Keratinocyte (primary cell): ENCODE results near the gene GLTP. TPM values are rescaled to one million over a fixed set of nuclear protein-coding genes. Genes with fewer than 3 reads are reported as not detected.
A peak's percentile ranks its signal among the peaks of the same experiment; 100 is the strongest.

Experiments used
- DNase-seq: peaks from one replicate; pipeline ENCODE4 v3.0.0-alpha.2; 2011; ENCODE audit warnings: low read depth, missing footprints, low spot score
- FAIRE-seq: peaks from 2 replicates; lab custom pipeline; 2011; peaks lifted over from hg19 to GRCh38; lab: Jason Lieb, UNC
- H2AFZ ChIP-seq: 2 replicates; pipeline ENCODE4 v1.6.0; 2012; ENCODE audit warnings: low read length, control low read depth, inconsistent platforms; ENCODE audit not compliant: control insufficient read depth
- H3K27ac ChIP-seq: 2 replicates; pipeline ENCODE4 v1.5.1; 2011; ENCODE audit warnings: low read length; ENCODE audit not compliant: control insufficient read depth, insufficient read depth
- H3K27me3 ChIP-seq: 3 replicates; pipeline ENCODE4 v1.6.0; 2011; ENCODE audit warnings: low read length; ENCODE audit not compliant: control insufficient read depth, insufficient read depth; ENCODE audit errors: extremely low read depth
- H3K36me3 ChIP-seq, 2 experiments: 2 replicates in 1 of 2; 3 replicates in 1 of 2; pipeline ENCODE4 v1.5.1; 2011; ENCODE audit warnings: low read length in 2 of 2, mild to moderate bottlenecking in 1 of 2; ENCODE audit not compliant: control insufficient read depth in 2 of 2, insufficient read depth in 2 of 2; ENCODE audit errors: extremely low read depth in 1 of 2
- H3K4me1 ChIP-seq: 3 replicates; pipeline ENCODE4 v1.5.1; 2011; ENCODE audit warnings: low read length; ENCODE audit not compliant: control insufficient read depth, insufficient read depth; ENCODE audit errors: extremely low read depth
- H3K4me2 ChIP-seq: 3 replicates; pipeline ENCODE4 v1.6.0; 2011; ENCODE audit warnings: low read depth, low read length; ENCODE audit not compliant: control insufficient read depth, insufficient read depth; ENCODE audit errors: extremely low read depth
- H3K4me3 ChIP-seq, 3 experiments: fragments of 200-600 bp in 1 of 3; sonication (generic) in 1 of 3; 2 replicates in 2 of 3; 3 replicates in 1 of 3; pipeline ENCODE4 v1.5.1; 2011 to 2016; ENCODE audit warnings: low read length in 3 of 3, mild to moderate bottlenecking in 3 of 3, control low read depth in 2 of 3, inconsistent platforms in 1 of 3, low read depth in 1 of 3, mixed read lengths in 1 of 3, mixed run types in 1 of 3, moderate library complexity in 1 of 3; ENCODE audit not compliant: control insufficient read depth in 2 of 3, insufficient read depth in 2 of 3; ENCODE audit errors: extremely low read depth in 1 of 3
- H3K79me2 ChIP-seq: 2 replicates; pipeline ENCODE4 v1.6.0; 2012; ENCODE audit warnings: low read length; ENCODE audit not compliant: control insufficient read depth, insufficient read depth
- H3K9ac ChIP-seq: 3 replicates; pipeline ENCODE4 v1.6.0; 2011; ENCODE audit warnings: low read length; ENCODE audit not compliant: control insufficient read depth, insufficient read depth; ENCODE audit errors: extremely low read depth
- H3K9me1 ChIP-seq: 3 replicates; pipeline ENCODE4 v1.6.0; 2011; ENCODE audit warnings: low read length; ENCODE audit not compliant: control insufficient read depth, insufficient read depth; ENCODE audit errors: extremely low read depth
- H3K9me3 ChIP-seq: 2 replicates; pipeline ENCODE4 v1.5.1; 2012; ENCODE audit warnings: low read depth, low read length; ENCODE audit not compliant: control insufficient read depth
- H4K20me1 ChIP-seq: 3 replicates; pipeline ENCODE4 v1.6.0; 2011; ENCODE audit warnings: low read length; ENCODE audit not compliant: control insufficient read depth, insufficient read depth; ENCODE audit errors: extremely low read depth
- EZH2 ChIP-seq: IDR thresholded peaks from one replicate; pipeline ENCODE4 v1.6.1; 2012; ENCODE audit warnings: inconsistent platforms, mild to moderate bottlenecking, low read length, moderate library complexity
- dilution Hi-C: fragments of 300-500 bp; cut with MboI; formaldehyde crosslinking; loops from one replicate; pipeline ENCODE4 v1.7.0; 2020; ENCODE audit warnings: low sequenced_read_pairs; ENCODE audit not compliant: extremely low pct_ligation_motif_present
- polyA plus RNA-seq, 5 experiments: library from polyadenylated mRNA; depleted of rRNA in 3 of 5; stranded (reverse) in 3 of 5; stranded (forward) in 1 of 5; unstranded in 1 of 5; fragments of >200 nt; gene quantifications; 1 replicate in 1 of 5; 2 replicates in 3 of 5; 3 replicates in 1 of 5; pipeline versions ENCODE4 v1.2.1 to v1.2.3, GENCODE V29; 2011 to 2012; ENCODE audit warnings: missing spikeins in 2 of 5, low read depth in 1 of 5, low replicate concordance in 1 of 5
- TF ChIP-seq, protein P1 (sequence below), 3 experiments: IDR thresholded peaks in 1 of 3; conservative IDR thresholded peaks in 1 of 3; optimal IDR thresholded peaks in 1 of 3; 2 replicates in 2 of 3; 3 replicates in 1 of 3; pipeline versions ENCODE3 to v1.5.1; 2011; ENCODE audit warnings: low read length in 3 of 3, mild to moderate bottlenecking in 3 of 3, moderate library complexity in 2 of 3, control low read depth in 1 of 3, inconsistent platforms in 1 of 3; ENCODE audit not compliant: insufficient read depth in 2 of 3; ENCODE audit errors: extremely low read depth in 1 of 3

GLTP gene
- polyA plus RNA-seq, 1 donor (not counting 4 experiments of a cell fraction or from before 2014, with no cell fraction given): 54.6 TPM

DNA sequence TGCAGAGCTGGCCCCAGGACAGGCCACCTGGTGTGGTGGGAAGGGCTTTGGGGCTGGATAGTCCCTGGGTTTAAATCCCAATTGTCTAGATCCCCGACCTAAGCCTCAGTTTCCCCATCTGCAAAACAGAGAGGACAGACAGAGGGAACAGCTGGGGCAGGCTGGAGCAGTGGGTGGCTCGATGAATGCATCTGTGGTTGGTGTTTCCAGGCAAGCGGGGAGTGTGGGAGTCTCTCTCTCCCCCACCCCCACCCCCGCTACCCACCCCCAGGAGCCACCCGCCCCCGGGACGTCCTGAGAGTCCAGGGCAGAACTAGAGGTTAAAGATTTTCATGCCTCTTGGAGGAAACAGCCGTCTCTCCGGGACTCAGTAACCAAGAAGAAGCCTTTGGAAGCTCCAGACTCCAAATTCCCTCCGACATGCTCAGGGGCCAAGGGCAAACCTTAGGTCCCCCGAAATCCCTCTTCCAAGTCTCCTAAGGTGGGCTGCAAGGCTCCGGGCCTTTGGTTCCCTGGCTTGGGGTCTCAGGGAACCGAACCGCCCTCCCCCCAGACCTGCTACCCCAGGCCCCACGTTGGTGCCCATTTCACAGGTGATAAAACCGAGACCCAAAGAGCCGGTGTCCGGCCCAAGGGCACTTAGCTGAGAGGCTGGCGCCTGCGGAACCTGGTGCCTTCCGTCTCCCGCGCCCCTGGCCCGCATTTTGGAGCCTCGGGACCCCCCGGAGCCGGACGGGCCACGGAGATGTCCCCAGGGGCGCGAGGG, 47.6 kb downstream of the GLTP start:
- dilution Hi-C loops: no loop called here
- TF ChIP-seq, protein P1, sequence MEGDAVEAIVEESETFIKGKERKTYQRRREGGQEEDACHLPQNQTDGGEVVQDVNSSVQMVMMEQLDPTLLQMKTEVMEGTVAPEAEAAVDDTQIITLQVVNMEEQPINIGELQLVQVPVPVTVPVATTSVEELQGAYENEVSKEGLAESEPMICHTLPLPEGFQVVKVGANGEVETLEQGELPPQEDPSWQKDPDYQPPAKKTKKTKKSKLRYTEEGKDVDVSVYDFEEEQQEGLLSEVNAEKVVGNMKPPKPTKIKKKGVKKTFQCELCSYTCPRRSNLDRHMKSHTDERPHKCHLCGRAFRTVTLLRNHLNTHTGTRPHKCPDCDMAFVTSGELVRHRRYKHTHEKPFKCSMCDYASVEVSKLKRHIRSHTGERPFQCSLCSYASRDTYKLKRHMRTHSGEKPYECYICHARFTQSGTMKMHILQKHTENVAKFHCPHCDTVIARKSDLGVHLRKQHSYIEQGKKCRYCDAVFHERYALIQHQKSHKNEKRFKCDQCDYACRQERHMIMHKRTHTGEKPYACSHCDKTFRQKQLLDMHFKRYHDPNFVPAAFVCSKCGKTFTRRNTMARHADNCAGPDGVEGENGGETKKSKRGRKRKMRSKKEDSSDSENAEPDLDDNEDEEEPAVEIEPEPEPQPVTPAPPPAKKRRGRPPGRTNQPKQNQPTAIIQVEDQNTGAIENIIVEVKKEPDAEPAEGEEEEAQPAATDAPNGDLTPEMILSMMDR (optimal IDR thresholded peaks at IDR 0.05 in 1 of 3, IDR thresholded peaks at IDR 0.05 in 1 of 3, conservative IDR thresholded peaks at IDR 0.05 in 1 of 3; ENCODE audit: extremely low read depth in 1 of 3, insufficient read depth in 2 of 3, low read length in 3 of 3): no peak
- TF ChIP-seq EZH2: no peak
- FAIRE-seq (no peak), DNase-seq (no peak)
- no peaks in the 10 kb centered on the region for H3K9me1 ChIP-seq
- H3K9me3 ChIP-seq: no peaks in the 10 kb centered on the region
- peak overlapping the region; percentile 58 for H3K4me2 ChIP-seq
- no peak overlapping the region for H2AFZ ChIP-seq
- peaks cover 5% of the 10 kb centered on the region for H3K4me1 ChIP-seq
- peak overlapping the region; percentile 27 to 57 (median 31) for H3K4me3 ChIP-seq
- peaks cover 12% of the 10 kb centered on the region for H3K27me3 ChIP-seq
- peak overlapping the region; percentile 56 for H3K9ac ChIP-seq
- no peaks in the 10 kb centered on the region for H3K79me2 ChIP-seq
- H3K27ac ChIP-seq: no peak overlapping the region
- no peaks in the 10 kb centered on the region for H4K20me1 ChIP-seq
- H3K36me3 ChIP-seq: no peaks in the 10 kb centered on the region

DNA sequence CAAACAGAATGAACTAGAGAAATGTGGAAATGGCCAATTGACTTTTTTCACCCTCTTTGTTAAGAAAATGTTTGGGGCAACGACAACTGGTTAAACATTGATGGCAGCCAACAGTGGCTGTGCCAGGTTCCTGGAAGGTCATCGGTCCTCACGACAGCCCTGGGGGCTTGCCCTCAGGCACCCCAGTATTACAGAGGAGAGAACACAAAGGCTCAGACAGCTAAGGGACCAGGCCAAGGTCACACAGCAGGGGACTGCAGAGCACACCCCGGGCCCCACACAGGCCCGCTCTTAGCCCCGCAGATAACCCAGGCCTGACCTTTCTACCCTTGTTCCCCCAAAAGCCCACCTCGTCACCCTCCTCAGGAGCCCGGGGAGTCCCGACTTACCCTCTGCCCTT, 48.4 kb downstream of the GLTP start:
- FAIRE-seq (no peak), DNase-seq (no peak)
- Histone ChIP-seq H3K4me3 (no peak overlapping the region), H3K9me3 (no peaks in the 10 kb centered on the region), H3K9ac (no peak overlapping the region), H3K9me1 (no peaks in the 10 kb centered on the region), H3K36me3 (no peaks in the 10 kb centered on the region), H3K4me2 (no peak overlapping the region), H2AFZ (no peak overlapping the region), H4K20me1 (no peaks in the 10 kb centered on the region), H3K79me2 (no peaks in the 10 kb centered on the region), H3K27me3 (peaks cover 12% of the 10 kb centered on the region), H3K4me1 (peaks cover under 1% of the 10 kb centered on the region), H3K27ac (no peak overlapping the region)
- dilution Hi-C loops: no loop called here
- TF ChIP-seq EZH2: no peak
- TF ChIP-seq, protein P1 (optimal IDR thresholded peaks at IDR 0.05 in 1 of 3, IDR thresholded peaks at IDR 0.05 in 1 of 3, conservative IDR thresholded peaks at IDR 0.05 in 1 of 3; ENCODE audit: extremely low read depth in 1 of 3, insufficient read depth in 2 of 3, low read length in 3 of 3): no peak
